GM23338 (cell line): Measurements from ENCODE around the gene SF3B2. TPM values are rescaled to one million over a fixed set of nuclear protein-coding genes. Genes with fewer than 3 reads are reported as not detected.

ENCODE experiments used
- ATAC-seq: fragments of 200-7000 bp; cut with Tn5 transposase; 3 replicates; pipeline ENCODE4 v1.9.1; 2020
- DNase-seq: peaks from one replicate; pipeline ENCODE4 v3.0.0-alpha.2; 2015; ENCODE audit warnings: low spot score
- H2AFZ ChIP-seq: fragments of 200-600 bp; sonication (generic); 2 replicates; pipeline ENCODE4 v1.8.0; 2016; ENCODE audit warnings: antibody characterized with exemption, mild to moderate bottlenecking, moderate library complexity
- H3F3A ChIP-seq: fragments of 200-600 bp; sonication (generic); replicated peaks from 2 replicates; pipeline ENCODE4 v1.8.0; 2017; ENCODE audit warnings: antibody characterized with exemption, mixed run types, low read depth
- H3K27ac ChIP-seq: fragments of 200-600 bp; sonication (generic); 2 replicates; pipeline ENCODE4 v1.6.1; 2016; ENCODE audit warnings: low read depth
- H3K27me3 ChIP-seq: fragments of 200-600 bp; sonication (generic); 2 replicates; pipeline ENCODE4 v1.8.0; 2016; ENCODE audit warnings: mild to moderate bottlenecking, mixed run types, moderate library complexity; ENCODE audit not compliant: insufficient read depth
- H3K36me3 ChIP-seq: fragments of 200-600 bp; sonication (generic); 2 replicates; pipeline ENCODE4 v1.8.0; 2016; ENCODE audit warnings: mild to moderate bottlenecking; ENCODE audit not compliant: insufficient read depth
- H3K4me1 ChIP-seq: fragments of 200-600 bp; sonication (generic); 2 replicates; pipeline ENCODE4 v1.8.0; 2016; ENCODE audit warnings: mild to moderate bottlenecking, moderate library complexity; ENCODE audit not compliant: insufficient read depth
- H3K4me2 ChIP-seq: fragments of 200-600 bp; sonication (generic); 2 replicates; pipeline ENCODE4 v1.7.1; 2017; ENCODE audit warnings: mixed run types
- H3K4me3 ChIP-seq: fragments of 200-600 bp; sonication (generic); 2 replicates; pipeline ENCODE4 v1.6.1; 2016; ENCODE audit warnings: mixed run types
- H3K79me2 ChIP-seq: fragments of 200-600 bp; sonication (generic); replicated peaks from 2 replicates; pipeline ENCODE4 v1.8.0; 2017; ENCODE audit warnings: mild to moderate bottlenecking; ENCODE audit not compliant: insufficient read depth
- H3K9me2 ChIP-seq: fragments of 200-600 bp; sonication (generic); 2 replicates; pipeline ENCODE4 v1.8.0; 2017; ENCODE audit not compliant: insufficient read depth
- H4K20me1 ChIP-seq: fragments of 200-600 bp; sonication (generic); replicated peaks from 2 replicates; pipeline ENCODE4 v1.8.0; 2017; ENCODE audit warnings: mild to moderate bottlenecking; ENCODE audit not compliant: insufficient read depth
- H3K27ac Mint-ChIP-seq: 2 replicates; pipeline ENCODE4 v1.8.0; 2020; ENCODE audit warnings: inconsistent platforms, mild to moderate bottlenecking, moderate library complexity, mixed read lengths
- H3K27me3 Mint-ChIP-seq: 3 replicates; pipeline ENCODE4 v1.8.0; 2022; ENCODE audit warnings: low read depth, mild to moderate bottlenecking, moderate library complexity, mixed read lengths, inconsistent platforms; ENCODE audit not compliant: insufficient read depth, poor library complexity
- H3K36me3 Mint-ChIP-seq: 3 replicates; pipeline ENCODE4 v1.8.0; 2021; ENCODE audit warnings: low read depth, mild to moderate bottlenecking, inconsistent platforms, moderate library complexity, mixed read lengths
- H3K4me1 Mint-ChIP-seq: 3 replicates; pipeline ENCODE4 v1.8.0; 2020; ENCODE audit warnings: mild to moderate bottlenecking, inconsistent platforms, mixed read lengths
- H3K4me3 Mint-ChIP-seq: 3 replicates; pipeline ENCODE4 v1.8.0; 2021; ENCODE audit warnings: moderate library complexity, mild to moderate bottlenecking, inconsistent platforms, mixed read lengths
- H3K9me3 Mint-ChIP-seq: 3 replicates; pipeline ENCODE4 v1.8.0; 2020; ENCODE audit warnings: moderate library complexity, mild to moderate bottlenecking, inconsistent platforms, mixed read lengths
- CREB1 ChIP-seq: fragments of 250-450 bp; sonication (Bioruptor Pico); IDR thresholded peaks from 2 replicates; pipeline ENCODE4 v1.5.0; 2020; ENCODE audit warnings: low read depth, mild to moderate bottlenecking, moderate library complexity
- EZH2 ChIP-seq: fragments of 200-600 bp; sonication (generic); IDR thresholded peaks from one replicate; pipeline ENCODE4 v1.8.0; 2017; ENCODE audit warnings: antibody characterized with exemption, mild to moderate bottlenecking, low read depth; ENCODE audit not compliant: unreplicated experiment
- EZH2phosphoT487 ChIP-seq: fragments of 200-600 bp; sonication (generic); IDR thresholded peaks from one replicate; pipeline ENCODE4 v1.8.1; 2018; ENCODE audit warnings: antibody characterized with exemption; ENCODE audit not compliant: unreplicated experiment
- JUNB ChIP-seq: IDR thresholded peaks from one replicate; pipeline ENCODE4 v1.6.1; 2016; ENCODE audit warnings: antibody characterized with exemption; ENCODE audit not compliant: unreplicated experiment
- NANOG ChIP-seq: IDR thresholded peaks from 2 replicates; pipeline ENCODE4 v1.6.1; 2016; ENCODE audit warnings: antibody characterized with exemption, borderline replicate concordance
- POLR2AphosphoS5 ChIP-seq: IDR thresholded peaks from 2 replicates; pipeline ENCODE4 v1.6.1; 2016; ENCODE audit warnings: antibody characterized with exemption, low read depth
- REST ChIP-seq: IDR thresholded peaks from one replicate; pipeline ENCODE4 v1.6.1; 2018; ENCODE audit warnings: antibody characterized with exemption; ENCODE audit not compliant: unreplicated experiment
- STAT1 ChIP-seq: IDR thresholded peaks from one replicate; pipeline ENCODE4 v1.6.1; 2016; ENCODE audit warnings: antibody characterized with exemption; ENCODE audit not compliant: unreplicated experiment
- ZNF114 ChIP-seq: fragments of 250-450 bp; sonication (Bioruptor Pico); IDR thresholded peaks from 2 replicates; pipeline ENCODE4 v1.5.0; 2020; ENCODE audit warnings: mild to moderate bottlenecking, moderate library complexity
- ZNF331 ChIP-seq: fragments of 250-450 bp; sonication (Bioruptor Pico); IDR thresholded peaks from 2 replicates; pipeline ENCODE4 v1.5.0; 2020; ENCODE audit warnings: low read depth, mild to moderate bottlenecking, moderate library complexity
- polyA plus RNA-seq: library from polyadenylated mRNA; unstranded; fragments of >200 nt; fragmentation: Nextera tagmentation; extraction: Ambion mirVana; gene quantifications from 2 replicates; pipeline ENCODE4 v1.2.1, GENCODE V29; 2016
- total RNA-seq: library from RNA; depleted of rRNA; stranded (reverse); fragments of >200 nt; shearing (Covaris generic); gene quantifications from 2 replicates; pipeline ENCODE4 v1.2.3, GENCODE V29; 2014
- TF ChIP-seq, protein P1 (sequence below), 2 experiments: fragments of 200-600 bp in 1 of 2; sonication (generic) in 1 of 2; conservative IDR thresholded peaks; 2 replicates each; pipeline versions ENCODE4 v1.5.1 to v1.6.1; 2016 to 2017; ENCODE audit warnings: antibody characterized with exemption in 2 of 2, low read depth in 2 of 2, mild to moderate bottlenecking in 2 of 2, moderate library complexity in 1 of 2
- TF ChIP-seq, protein P2 (sequence below): IDR thresholded peaks from 2 replicates; pipeline ENCODE4 v1.6.1; 2016; ENCODE audit warnings: antibody characterized with exemption
- TF ChIP-seq, protein P3 (sequence below): fragments of 250-450 bp; sonication (Bioruptor Pico); IDR thresholded peaks from 2 replicates; pipeline ENCODE4 v1.5.0; 2020; ENCODE audit warnings: mild to moderate bottlenecking, moderate library complexity

SF3B2 gene
- total and polyA plus RNA-seq, 2 experiments from 2014 or later = 173 to 180 TPM

DNA sequence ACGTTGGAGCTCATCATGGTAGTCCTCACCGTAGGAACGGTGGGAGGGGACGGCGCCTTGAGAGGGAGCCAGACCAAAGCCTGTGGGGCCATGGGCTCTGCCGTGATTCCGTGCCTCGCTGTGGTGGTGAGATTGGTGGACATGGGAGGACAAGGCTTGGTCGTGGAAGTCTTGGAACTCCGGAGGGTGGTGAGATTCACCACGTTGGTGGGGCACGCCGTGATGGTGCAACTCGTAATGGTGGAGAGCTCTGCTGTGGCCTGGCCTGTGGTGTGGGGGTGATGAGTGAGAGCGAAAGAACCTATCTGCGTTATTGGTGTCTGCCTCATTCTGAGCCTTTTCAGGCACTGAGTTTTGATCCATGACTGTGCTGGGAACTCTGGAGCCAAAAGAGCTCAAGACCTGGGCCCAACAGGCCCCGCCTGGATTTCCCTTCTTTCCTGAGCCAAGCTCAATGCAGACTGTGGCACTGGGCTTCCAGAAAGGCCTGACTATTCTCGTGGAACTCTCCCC is 26.1 kb upstream of the SF3B2 start, which contains the start of gene CATSPER1:
TSS of gene CATSPER1 (minus strand) at position 463 of the 513 bp plus-strand sequence. CDS start at position 363, 100 bp downstream.
- Mint-ChIP-seq H3K27ac (no peak within 1 kb of the TSS), H3K4me3 (no peak within 1 kb of the TSS), H3K9me3 (no peaks in the 10 kb centered on the region; the same call in 2 of the 3 replicates), H3K36me3 (no peaks in the 10 kb centered on the region; the same call in 2 of the 3 replicates), H3K4me1 (peaks cover 3% of the 10 kb centered on the region; the same call in 1 of the 3 replicates), H3K27me3 (peaks cover 17% of the 10 kb centered on the region)
- no peak within 1 kb of the TSS for H3K27ac ChIP-seq
- H3K9me2 ChIP-seq = no peaks in the 10 kb centered on the region
- H3K36me3 ChIP-seq = no peaks in the 10 kb centered on the region
- DNase-seq (no peak), ATAC-seq (no peak)
- no peak within 1 kb of the TSS for H2AFZ ChIP-seq
- H3F3A ChIP-seq = no peaks in the 10 kb centered on the region
- no peaks in the 10 kb centered on the region for H4K20me1 ChIP-seq
- H3K79me2 ChIP-seq = no peaks in the 10 kb centered on the region
- H3K4me1 ChIP-seq = no peaks in the 10 kb centered on the region
- H3K27me3 ChIP-seq = 0 out of 2 replicates have a peak, but pooled peaks cover 10% of the 10 kb centered on the region
- H3K4me3 ChIP-seq = no peak within 1 kb of the TSS
- no peak within 1 kb of the TSS for H3K4me2 ChIP-seq
- TF ChIP-seq, protein P1, sequence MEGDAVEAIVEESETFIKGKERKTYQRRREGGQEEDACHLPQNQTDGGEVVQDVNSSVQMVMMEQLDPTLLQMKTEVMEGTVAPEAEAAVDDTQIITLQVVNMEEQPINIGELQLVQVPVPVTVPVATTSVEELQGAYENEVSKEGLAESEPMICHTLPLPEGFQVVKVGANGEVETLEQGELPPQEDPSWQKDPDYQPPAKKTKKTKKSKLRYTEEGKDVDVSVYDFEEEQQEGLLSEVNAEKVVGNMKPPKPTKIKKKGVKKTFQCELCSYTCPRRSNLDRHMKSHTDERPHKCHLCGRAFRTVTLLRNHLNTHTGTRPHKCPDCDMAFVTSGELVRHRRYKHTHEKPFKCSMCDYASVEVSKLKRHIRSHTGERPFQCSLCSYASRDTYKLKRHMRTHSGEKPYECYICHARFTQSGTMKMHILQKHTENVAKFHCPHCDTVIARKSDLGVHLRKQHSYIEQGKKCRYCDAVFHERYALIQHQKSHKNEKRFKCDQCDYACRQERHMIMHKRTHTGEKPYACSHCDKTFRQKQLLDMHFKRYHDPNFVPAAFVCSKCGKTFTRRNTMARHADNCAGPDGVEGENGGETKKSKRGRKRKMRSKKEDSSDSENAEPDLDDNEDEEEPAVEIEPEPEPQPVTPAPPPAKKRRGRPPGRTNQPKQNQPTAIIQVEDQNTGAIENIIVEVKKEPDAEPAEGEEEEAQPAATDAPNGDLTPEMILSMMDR (conservative IDR thresholded peaks at IDR 0.05; ENCODE audit: low read depth in 2 of 2) = no peak
- TF ChIP-seq REST = no peak
- no peak for TF ChIP-seq JUNB
- no peak for TF ChIP-seq EZH2phosphoT487
- no peak for TF ChIP-seq STAT1
- no peak for TF ChIP-seq ZNF114 (CRISPR knock-in tag)
- TF ChIP-seq, protein P2, sequence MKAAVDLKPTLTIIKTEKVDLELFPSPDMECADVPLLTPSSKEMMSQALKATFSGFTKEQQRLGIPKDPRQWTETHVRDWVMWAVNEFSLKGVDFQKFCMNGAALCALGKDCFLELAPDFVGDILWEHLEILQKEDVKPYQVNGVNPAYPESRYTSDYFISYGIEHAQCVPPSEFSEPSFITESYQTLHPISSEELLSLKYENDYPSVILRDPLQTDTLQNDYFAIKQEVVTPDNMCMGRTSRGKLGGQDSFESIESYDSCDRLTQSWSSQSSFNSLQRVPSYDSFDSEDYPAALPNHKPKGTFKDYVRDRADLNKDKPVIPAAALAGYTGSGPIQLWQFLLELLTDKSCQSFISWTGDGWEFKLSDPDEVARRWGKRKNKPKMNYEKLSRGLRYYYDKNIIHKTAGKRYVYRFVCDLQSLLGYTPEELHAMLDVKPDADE = no peak
- no peak for TF ChIP-seq CREB1 (CRISPR knock-in tag)
- TF ChIP-seq POLR2AphosphoS5 = no peak
- TF ChIP-seq ZNF331 = no peak
- TF ChIP-seq, protein P3, sequence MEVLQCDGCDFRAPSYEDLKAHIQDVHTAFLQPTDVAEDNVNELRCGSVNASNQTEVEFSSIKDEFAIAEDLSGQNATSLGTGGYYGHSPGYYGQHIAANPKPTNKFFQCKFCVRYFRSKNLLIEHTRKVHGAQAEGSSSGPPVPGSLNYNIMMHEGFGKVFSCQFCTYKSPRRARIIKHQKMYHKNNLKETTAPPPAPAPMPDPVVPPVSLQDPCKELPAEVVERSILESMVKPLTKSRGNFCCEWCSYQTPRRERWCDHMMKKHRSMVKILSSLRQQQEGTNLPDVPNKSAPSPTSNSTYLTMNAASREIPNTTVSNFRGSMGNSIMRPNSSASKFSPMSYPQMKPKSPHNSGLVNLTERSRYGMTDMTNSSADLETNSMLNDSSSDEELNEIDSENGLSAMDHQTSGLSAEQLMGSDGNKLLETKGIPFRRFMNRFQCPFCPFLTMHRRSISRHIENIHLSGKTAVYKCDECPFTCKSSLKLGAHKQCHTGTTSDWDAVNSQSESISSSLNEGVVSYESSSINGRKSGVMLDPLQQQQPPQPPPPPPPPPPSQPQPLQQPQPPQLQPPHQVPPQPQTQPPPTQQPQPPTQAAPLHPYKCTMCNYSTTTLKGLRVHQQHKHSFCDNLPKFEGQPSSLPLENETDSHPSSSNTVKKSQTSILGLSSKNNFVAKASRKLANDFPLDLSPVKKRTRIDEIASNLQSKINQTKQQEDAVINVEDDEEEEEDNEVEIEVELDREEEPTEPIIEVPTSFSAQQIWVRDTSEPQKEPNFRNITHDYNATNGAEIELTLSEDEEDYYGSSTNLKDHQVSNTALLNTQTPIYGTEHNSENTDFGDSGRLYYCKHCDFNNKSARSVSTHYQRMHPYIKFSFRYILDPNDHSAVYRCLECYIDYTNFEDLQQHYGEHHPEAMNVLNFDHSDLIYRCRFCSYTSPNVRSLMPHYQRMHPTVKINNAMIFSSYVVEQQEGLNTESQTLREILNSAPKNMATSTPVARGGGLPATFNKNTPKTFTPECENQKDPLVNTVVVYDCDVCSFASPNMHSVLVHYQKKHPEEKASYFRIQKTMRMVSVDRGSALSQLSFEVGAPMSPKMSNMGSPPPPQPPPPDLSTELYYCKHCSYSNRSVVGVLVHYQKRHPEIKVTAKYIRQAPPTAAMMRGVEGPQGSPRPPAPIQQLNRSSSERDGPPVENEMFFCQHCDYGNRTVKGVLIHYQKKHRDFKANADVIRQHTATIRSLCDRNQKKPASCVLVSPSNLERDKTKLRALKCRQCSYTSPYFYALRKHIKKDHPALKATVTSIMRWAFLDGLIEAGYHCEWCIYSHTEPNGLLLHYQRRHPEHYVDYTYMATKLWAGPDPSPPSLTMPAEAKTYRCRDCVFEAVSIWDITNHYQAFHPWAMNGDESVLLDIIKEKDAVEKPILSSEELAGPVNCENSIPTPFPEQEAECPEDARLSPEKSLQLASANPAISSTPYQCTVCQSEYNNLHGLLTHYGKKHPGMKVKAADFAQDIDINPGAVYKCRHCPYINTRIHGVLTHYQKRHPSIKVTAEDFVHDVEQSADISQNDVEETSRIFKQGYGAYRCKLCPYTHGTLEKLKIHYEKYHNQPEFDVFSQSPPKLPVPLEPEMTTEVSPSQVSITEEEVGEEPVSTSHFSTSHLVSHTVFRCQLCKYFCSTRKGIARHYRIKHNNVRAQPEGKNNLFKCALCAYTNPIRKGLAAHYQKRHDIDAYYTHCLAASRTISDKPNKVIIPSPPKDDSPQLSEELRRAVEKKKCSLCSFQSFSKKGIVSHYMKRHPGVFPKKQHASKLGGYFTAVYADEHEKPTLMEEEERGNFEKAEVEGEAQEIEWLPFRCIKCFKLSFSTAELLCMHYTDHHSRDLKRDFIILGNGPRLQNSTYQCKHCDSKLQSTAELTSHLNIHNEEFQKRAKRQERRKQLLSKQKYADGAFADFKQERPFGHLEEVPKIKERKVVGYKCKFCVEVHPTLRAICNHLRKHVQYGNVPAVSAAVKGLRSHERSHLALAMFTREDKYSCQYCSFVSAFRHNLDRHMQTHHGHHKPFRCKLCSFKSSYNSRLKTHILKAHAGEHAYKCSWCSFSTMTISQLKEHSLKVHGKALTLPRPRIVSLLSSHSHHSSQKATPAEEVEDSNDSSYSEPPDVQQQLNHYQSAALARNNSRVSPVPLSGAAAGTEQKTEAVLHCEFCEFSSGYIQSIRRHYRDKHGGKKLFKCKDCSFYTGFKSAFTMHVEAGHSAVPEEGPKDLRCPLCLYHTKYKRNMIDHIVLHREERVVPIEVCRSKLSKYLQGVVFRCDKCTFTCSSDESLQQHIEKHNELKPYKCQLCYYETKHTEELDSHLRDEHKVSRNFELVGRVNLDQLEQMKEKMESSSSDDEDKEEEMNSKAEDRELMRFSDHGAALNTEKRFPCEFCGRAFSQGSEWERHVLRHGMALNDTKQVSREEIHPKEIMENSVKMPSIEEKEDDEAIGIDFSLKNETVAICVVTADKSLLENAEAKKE (CRISPR knock-in tag) = no peak
- TF ChIP-seq EZH2 = no peak
- TF ChIP-seq NANOG = no peak
